ENCODE results near the gene DPH1. TPM values are rescaled to one million over a fixed set of nuclear protein-coding genes. Genes with fewer than 3 reads are reported as not detected.
A peak's percentile ranks its signal among the peaks of the same experiment; 100 is the strongest.

DPH1 gene
- total RNA-seq, 1 donor from 2014 or later = 57.3 TPM

GRCh38 chr17:1986783-1987451, 43.0 kb upstream of the DPH1 start:
- Mint-ChIP-seq H3K27me3 (ENCODE audit: unreplicated experiment) (no peaks in the 10 kb centered on the region), H3K27ac (ENCODE audit: unreplicated experiment) (no peak overlapping the region), H3K4me3 (ENCODE audit: unreplicated experiment) (no peak overlapping the region), H3K9me3 (ENCODE audit: unreplicated experiment) (no peaks in the 10 kb centered on the region), H3K36me3 (ENCODE audit: unreplicated experiment) (no peaks in the 10 kb centered on the region), H3K4me1 (ENCODE audit: unreplicated experiment) (peaks cover 17% of the 10 kb centered on the region)
- TF ChIP-seq CTCF (IDR thresholded peaks at IDR 0.05) = no peak
- DNase-seq (ENCODE audit: extremely low spot score, unreplicated experiment) = no peak

GRCh38 chr17:1989135-1989534, 40.8 kb upstream of the DPH1 start:
- DNase-seq (ENCODE audit: extremely low spot score, unreplicated experiment) = no peak

GRCh38 chr17:1992541-1992940, 37.4 kb upstream of the DPH1 start:
- no peaks in the 10 kb centered on the region for H3K9me3 Mint-ChIP-seq (ENCODE audit: unreplicated experiment)
- DNase-seq (ENCODE audit: extremely low spot score, unreplicated experiment) = no peak
- no peak overlapping the region for H3K27ac Mint-ChIP-seq (ENCODE audit: unreplicated experiment)
- H3K4me3 Mint-ChIP-seq (ENCODE audit: unreplicated experiment) = no peak overlapping the region
- H3K27me3 Mint-ChIP-seq (ENCODE audit: unreplicated experiment) = peaks cover 3% of the 10 kb centered on the region
- peaks cover 21% of the 10 kb centered on the region for H3K4me1 Mint-ChIP-seq (ENCODE audit: unreplicated experiment)
- TF ChIP-seq CTCF (IDR thresholded peaks at IDR 0.05) = no peak
- H3K36me3 Mint-ChIP-seq (ENCODE audit: unreplicated experiment) = no peaks in the 10 kb centered on the region

More at GRCh38 chr17:1989135-1989534, 40.8 kb upstream of the DPH1 start:
- H3K27ac Mint-ChIP-seq (ENCODE audit: unreplicated experiment) = peak overlapping the region; percentile 29
- peaks cover 15% of the 10 kb centered on the region for H3K4me1 Mint-ChIP-seq (ENCODE audit: unreplicated experiment)
- H3K27me3 Mint-ChIP-seq (ENCODE audit: unreplicated experiment) = no peaks in the 10 kb centered on the region
- no peak for TF ChIP-seq CTCF (IDR thresholded peaks at IDR 0.05)
- H3K36me3 Mint-ChIP-seq (ENCODE audit: unreplicated experiment) = no peaks in the 10 kb centered on the region
- no peak overlapping the region for H3K4me3 Mint-ChIP-seq (ENCODE audit: unreplicated experiment)
- no peaks in the 10 kb centered on the region for H3K9me3 Mint-ChIP-seq (ENCODE audit: unreplicated experiment)

- TF ChIP-seq CTCF (IDR thresholded peaks at IDR 0.05) = no peak
- Mint-ChIP-seq H3K9me3 (ENCODE audit: unreplicated experiment) (no peaks in the 10 kb centered on the region), H3K4me3 (ENCODE audit: unreplicated experiment) (no peak overlapping the region), H3K4me1 (ENCODE audit: unreplicated experiment) (peaks cover 19% of the 10 kb centered on the region), H3K36me3 (ENCODE audit: unreplicated experiment) (no peaks in the 10 kb centered on the region), H3K27me3 (ENCODE audit: unreplicated experiment) (peaks cover 3% of the 10 kb centered on the region), H3K27ac (ENCODE audit: unreplicated experiment) (no peak overlapping the region)
- DNase-seq (ENCODE audit: extremely low spot score, unreplicated experiment) = no peak
Observed at GRCh38 chr17:1994707-1995106, 35.2 kb upstream of the DPH1 start.

GRCh38 chr17:1995321-1995892, 34.5 kb upstream of the DPH1 start:
- no peak overlapping the region for H3K4me3 Mint-ChIP-seq (ENCODE audit: unreplicated experiment)
- TF ChIP-seq CTCF (IDR thresholded peaks at IDR 0.05) = no peak
- peaks cover 25% of the 10 kb centered on the region for H3K4me1 Mint-ChIP-seq (ENCODE audit: unreplicated experiment)
- H3K9me3 Mint-ChIP-seq (ENCODE audit: unreplicated experiment) = no peaks in the 10 kb centered on the region
- H3K36me3 Mint-ChIP-seq (ENCODE audit: unreplicated experiment) = no peaks in the 10 kb centered on the region
- H3K27ac Mint-ChIP-seq (ENCODE audit: unreplicated experiment) = no peak overlapping the region
- peaks cover 3% of the 10 kb centered on the region for H3K27me3 Mint-ChIP-seq (ENCODE audit: unreplicated experiment)
- no peak for DNase-seq (ENCODE audit: extremely low spot score, unreplicated experiment)
